K562 (cell line): ENCODE data around the gene RABGAP1. TPM values are rescaled to one million over a fixed set of nuclear protein-coding genes. Genes with fewer than 3 reads are reported as not detected.

ENCODE experiments used
- ATAC-seq: fragments of 200-7000 bp; cut with Tn5 transposase; 3 replicates; pipeline ENCODE4 v1.9.1; 2020; ENCODE audit warnings: moderate library complexity
- BruUV-seq: library from RNA; stranded (reverse); fragments of 400-500 nt; replicated peaks from 2 replicates; lab custom pipeline; 2021; lab: Mats Ljungman, UMichigan
- CTCF ChIA-PET: fragments of 300-600 bp; formaldehyde crosslinking; extraction: SDS; loops from one replicate; lab custom pipeline; 2021; ENCODE audit warnings: low intra/inter-chr PET ratio; lab: Yijun Ruan, JAX
- POLR2A ChIA-PET: fragments of 300-600, 350-650 bp; sonication (Branson Sonifier 250); formaldehyde crosslinking; extraction: SDS; loops from one replicate; lab custom pipeline; 2021; ENCODE audit warnings: antibody characterized with exemption, inconsistent platforms; lab: Yijun Ruan, JAX
- DNase-seq, 4 experiments: peaks; one replicate each; pipeline versions ENCODE4 v3.0.0 to v3.0.0-alpha.2; 2011 to 2018; ENCODE audit warnings: low spot score in 3 of 4, mixed read lengths in 3 of 4; ENCODE audit errors: extremely low read depth in 1 of 4
- FAIRE-seq: peaks from 2 replicates; lab custom pipeline; 2011; peaks lifted over from hg19 to GRCh38; lab: Jason Lieb, UNC
- H2AFZ ChIP-seq: 2 replicates; pipeline ENCODE4 v1.6.0; 2011; ENCODE audit warnings: low read depth, low read length, control low read depth, inconsistent platforms
- H3K27ac ChIP-seq: fragments of 200-600 bp; 3 replicates; pipeline ENCODE4 v1.8.0; 2011; ENCODE audit warnings: low read depth, mild to moderate bottlenecking, control low read depth, inconsistent platforms, low read length, moderate library complexity, mixed read lengths; ENCODE audit errors: extremely low read depth
- H3K27me3 ChIP-seq, 2 experiments: fragments of 300-600 bp in 1 of 2; 2 replicates in 1 of 2; 3 replicates in 1 of 2; pipeline versions ENCODE4 v1.6.0 to v1.8.0; 2011; ENCODE audit warnings: inconsistent platforms in 2 of 2, low read length in 2 of 2, mild to moderate bottlenecking in 1 of 2, mixed read lengths in 1 of 2, moderate library complexity in 1 of 2; ENCODE audit not compliant: control insufficient read depth in 2 of 2, insufficient read depth in 2 of 2
- H3K36me3 ChIP-seq: fragments of 300-600 bp; 3 replicates; pipeline ENCODE4 v1.8.0; 2011; ENCODE audit warnings: mild to moderate bottlenecking, low read length, inconsistent platforms; ENCODE audit not compliant: control insufficient read depth, insufficient read depth
- H3K4me1 ChIP-seq, 2 experiments: fragments of 200-600 bp in 1 of 2; replicated peaks in 1 of 2; 2 replicates in 1 of 2; 3 replicates in 1 of 2; pipeline versions ENCODE4 v1.5.1 to v1.8.0; 2011; ENCODE audit warnings: inconsistent platforms in 2 of 2, low read length in 2 of 2, mild to moderate bottlenecking in 1 of 2, mixed read lengths in 1 of 2, moderate library complexity in 1 of 2; ENCODE audit not compliant: control insufficient read depth in 2 of 2, insufficient read depth in 2 of 2
- H3K4me2 ChIP-seq: 2 replicates; pipeline ENCODE4 v1.6.1; 2011; ENCODE audit warnings: low read length, control low read depth, inconsistent platforms, mixed read lengths; ENCODE audit not compliant: insufficient read depth
- H3K4me3 ChIP-seq: fragments of 200-600 bp; sonication (generic), shearing (Covaris generic); 2 replicates; pipeline ENCODE4 v1.5.1; 2016; ENCODE audit warnings: control low read depth, inconsistent platforms
- H3K79me2 ChIP-seq: fragments of 200-600 bp; 3 replicates; pipeline ENCODE4 v1.8.0; 2011; ENCODE audit warnings: low read length, inconsistent platforms; ENCODE audit not compliant: control insufficient read depth, insufficient read depth
- H3K9ac ChIP-seq, 2 experiments: 2 replicates each; pipeline versions ENCODE4 v1.6.0 to v1.6.1; 2011; ENCODE audit warnings: low read depth in 2 of 2, low read length in 2 of 2, control low read depth in 1 of 2, inconsistent platforms in 1 of 2, mild to moderate bottlenecking in 1 of 2, mixed read lengths in 1 of 2; ENCODE audit not compliant: insufficient read depth in 1 of 2
- H3K9me1 ChIP-seq: one replicate; pipeline ENCODE4 v1.6.0; 2011; ENCODE audit warnings: inconsistent platforms, mild to moderate bottlenecking, low read length, moderate library complexity; ENCODE audit not compliant: control insufficient read depth, insufficient read depth
- H3K9me3 ChIP-seq: replicated peaks from 2 replicates; pipeline ENCODE4 v1.5.1; 2011; ENCODE audit warnings: low read depth, low read length, inconsistent platforms; ENCODE audit not compliant: control insufficient read depth, insufficient read depth
- H4K20me1 ChIP-seq: replicated peaks from 2 replicates; pipeline ENCODE4 v1.6.1; 2011; ENCODE audit warnings: low read length, inconsistent platforms, mixed read lengths; ENCODE audit not compliant: control insufficient read depth, insufficient read depth
- C11orf30 ChIP-seq: fragments of 450-650 bp; IDR thresholded peaks from 2 replicates; pipeline ENCODE4 v1.6.1; 2016; ENCODE audit warnings: low read depth, mild to moderate bottlenecking
- FUS ChIP-seq: fragments of 200-400 bp; formaldehyde crosslinking; optimal IDR thresholded peaks from 2 replicates; pipeline ENCODE3; 2017; ENCODE audit warnings: low read depth, low read length
- MAFF ChIP-seq: IDR thresholded peaks from 2 replicates; pipeline ENCODE4 v1.6.1; 2012; ENCODE audit warnings: low read length, improper control_type of control experiment
- SNRNP70 ChIP-seq: fragments of 200-400 bp; formaldehyde crosslinking; optimal IDR thresholded peaks from 2 replicates; pipeline ENCODE3; 2017; ENCODE audit warnings: low read depth, low read length
- ZBED1 ChIP-seq: IDR thresholded peaks from 2 replicates; pipeline ENCODE4 v1.6.1; 2014
- ZNF316 ChIP-seq: fragments of 450-650 bp; IDR thresholded peaks from 2 replicates; pipeline ENCODE4 v1.6.1; 2016
- WGBS: fragments of 100-300 bp; shearing (Covaris generic); methylation state at CpG from one replicate; pipeline ENCODE4 v1.1.6; 2016; ENCODE audit warnings: low coverage, mixed read lengths; ENCODE audit not compliant: insufficient coverage; ENCODE audit errors: missing lambda C conversion rate; 5-methylcytosine and 5-hydroxymethylcytosine counted together
- in situ Hi-C: fragments of 300-500 bp; cut with MboI; formaldehyde crosslinking; loops from 4 replicates; pipeline ENCODE4 v1.15.0; 2018; ENCODE audit warnings: inconsistent platforms, mixed read lengths
- intact Hi-C: fragments of 100-400 bp; cut with micrococcal nuclease; formaldehyde crosslinking; loops from 2 replicates; pipeline ENCODE4 v1.14.2; 2022
- polyA plus RNA-seq, 8 experiments: library from polyadenylated mRNA; depleted of rRNA in 4 of 8; stranded (reverse) in 5 of 8; unstranded in 3 of 8; fragments of >200 nt; fragmentation: Nextera tagmentation in 2 of 8; fragmentation: Illumina TruSeq in 1 of 8; extraction: Ambion mirVana in 2 of 8; extraction: Trizol in 1 of 8; gene quantifications; 2 replicates each; pipeline versions ENCODE4 v1.2.1 to v1.2.3, GENCODE V29; 2011 to 2014; ENCODE audit warnings: inconsistent platforms in 1 of 8, missing spikeins in 1 of 8
- total RNA-seq, 7 experiments: library from RNA; depleted of rRNA in 6 of 7; stranded (reverse); fragments of >200 nt in 6 of 7; fragmentation: Illumina TruSeq in 2 of 7; extraction: Trizol in 2 of 7; gene quantifications; 2 replicates each; pipeline versions ENCODE4 v1.2.1 to v1.2.3, GENCODE V29; 2011 to 2021; ENCODE audit warnings: low replicate concordance in 1 of 7
- TF ChIP-seq, protein P1 (sequence below): fragments of 450-650 bp; IDR thresholded peaks from 2 replicates; pipeline ENCODE4 v1.6.1; 2016; ENCODE audit warnings: low read depth, mild to moderate bottlenecking, moderate library complexity

The RABGAP1 gene
- total and polyA plus RNA-seq, 9 of the 15 experiments (the other 6 are each of a cell fraction or from before 2014, with no cell fraction given), result 1.5 to 22.7 (median 13.1) TPM

DNA sequence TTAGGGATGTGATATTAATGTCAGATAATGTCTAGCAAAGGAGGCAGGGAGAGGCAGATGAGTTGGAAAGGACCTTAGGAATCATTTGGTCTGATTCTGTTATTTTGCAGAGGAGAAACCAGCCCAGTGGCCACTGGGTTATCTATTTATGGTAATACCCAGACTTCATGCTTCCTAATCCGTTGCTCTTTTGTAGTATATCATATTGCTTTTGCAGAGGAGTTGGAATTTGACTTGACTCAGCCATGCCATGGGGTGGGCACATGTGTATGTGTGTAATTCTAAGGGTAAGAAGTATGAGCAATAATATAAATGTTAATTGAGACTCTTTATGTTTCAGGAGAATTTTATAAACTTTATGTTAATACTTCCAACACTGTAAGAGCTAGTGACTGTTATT lies 100.0 kb downstream of the RABGAP1 start:
- Histone ChIP-seq H3K79me2 (no peaks in the 10 kb centered on the region), H3K9ac (no peak overlapping the region), H3K9me3 (no peaks in the 10 kb centered on the region), H3K36me3 (peaks cover 2% of the 10 kb centered on the region; the same call in 1 of the 3 replicates), H3K4me2 (no peak overlapping the region)
- no peak for DNase-seq
- TF ChIP-seq FUS (no peak), SNRNP70 (no peak), ZBED1 (no peak)
- TF ChIP-seq, all 486 proteins: peak for 0
- ChIA-PET POLR2A (no interaction called here), CTCF (interaction anchor here (0.6 kb wide), 1 partner anchor 53 kb away, joined by 3 read pairs; no protein-coding TSS in a partner anchor)
- Histone ChIP-seq H3K4me1 (no peaks in the 10 kb centered on the region), H3K9me1 (no peaks in the 10 kb centered on the region), H3K27me3 (no peaks in the 10 kb centered on the region), H4K20me1 (no peaks in the 10 kb centered on the region), H3K27ac (no peak overlapping the region), H2AFZ (no peak overlapping the region), H3K4me3 (no peak overlapping the region)
- in situ Hi-C loops, result no loop called here
- BruUV-seq, result no TSS peak
- ATAC-seq (no peak), FAIRE-seq (no peak)
- intact Hi-C loops, result no loop called here
- WGBS, result 43% methylated on average over 1 of the region's 1 CpG

DNA sequence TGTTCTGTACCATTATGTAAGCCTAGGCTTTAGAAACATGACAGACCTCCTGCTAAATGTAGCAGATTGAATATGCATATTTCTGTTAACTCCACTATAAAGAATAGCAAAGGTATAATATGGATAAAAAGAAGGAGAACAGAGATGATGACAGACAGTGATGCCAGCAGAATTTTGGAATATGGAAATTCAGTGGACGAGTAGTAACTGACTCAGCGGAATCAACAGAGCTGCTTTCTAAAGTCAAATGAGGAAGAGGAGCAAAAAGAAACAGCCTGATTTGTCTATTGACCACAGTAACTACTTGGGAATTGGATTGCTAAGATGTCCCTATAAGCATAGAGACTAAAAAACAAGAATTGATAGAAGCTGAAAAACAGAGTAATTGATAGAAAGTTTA lies 100.7 kb downstream of the RABGAP1 start:
- Histone ChIP-seq H3K9ac (no peak overlapping the region), H3K27ac (no peak overlapping the region), H3K4me2 (no peak overlapping the region), H3K27me3 (no peaks in the 10 kb centered on the region), H3K79me2 (no peaks in the 10 kb centered on the region), H3K9me3 (no peaks in the 10 kb centered on the region), H3K9me1 (no peaks in the 10 kb centered on the region), H3K4me1 (no peaks in the 10 kb centered on the region), H2AFZ (no peak overlapping the region), H3K36me3 (peaks cover 2% of the 10 kb centered on the region; the same call in 1 of the 3 replicates), H3K4me3 (no peak overlapping the region), H4K20me1 (no peaks in the 10 kb centered on the region)
- TF ChIP-seq ZNF316, result peak; percentile 65
- TF ChIP-seq MAFF, result 0 out of 2 replicates have a peak, but pooled peaks have one; percentile 6
- TF ChIP-seq, protein P1, sequence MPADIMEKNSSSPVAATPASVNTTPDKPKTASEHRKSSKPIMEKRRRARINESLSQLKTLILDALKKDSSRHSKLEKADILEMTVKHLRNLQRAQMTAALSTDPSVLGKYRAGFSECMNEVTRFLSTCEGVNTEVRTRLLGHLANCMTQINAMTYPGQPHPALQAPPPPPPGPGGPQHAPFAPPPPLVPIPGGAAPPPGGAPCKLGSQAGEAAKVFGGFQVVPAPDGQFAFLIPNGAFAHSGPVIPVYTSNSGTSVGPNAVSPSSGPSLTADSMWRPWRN, result no peak
- TF ChIP-seq C11orf30, result peak; percentile 32; the same call in 1 of the 2 replicates
- in situ Hi-C loops (no loop called here), intact Hi-C loops (no loop called here)
- CTCF ChIA-PET, result no interaction called here
- ATAC-seq (no peak), DNase-seq (no peak), FAIRE-seq (no peak)
- POLR2A ChIA-PET, result no interaction called here
- WGBS, result 92% methylated on average over 2 of the region's 2 CpGs
- no TSS peak for BruUV-seq
